LHCN-M2 (cell line): ENCODE data around the gene TMEM135. TPM values are rescaled to one million over a fixed set of nuclear protein-coding genes. Genes with fewer than 3 reads are reported as not detected.

Experiments used
- DNase-seq: peaks from one replicate; pipeline ENCODE4 v3.0.0-alpha.2; 2012; ENCODE audit warnings: low read depth
- total RNA-seq: library from RNA; depleted of rRNA; stranded (reverse); fragments of >200 nt; gene quantifications from 2 replicates; pipeline ENCODE4 v1.2.3, GENCODE V29; 2014

The TMEM135 gene
- total RNA-seq, 1 experiment from 2014 or later = 16.5 TPM

DNA sequence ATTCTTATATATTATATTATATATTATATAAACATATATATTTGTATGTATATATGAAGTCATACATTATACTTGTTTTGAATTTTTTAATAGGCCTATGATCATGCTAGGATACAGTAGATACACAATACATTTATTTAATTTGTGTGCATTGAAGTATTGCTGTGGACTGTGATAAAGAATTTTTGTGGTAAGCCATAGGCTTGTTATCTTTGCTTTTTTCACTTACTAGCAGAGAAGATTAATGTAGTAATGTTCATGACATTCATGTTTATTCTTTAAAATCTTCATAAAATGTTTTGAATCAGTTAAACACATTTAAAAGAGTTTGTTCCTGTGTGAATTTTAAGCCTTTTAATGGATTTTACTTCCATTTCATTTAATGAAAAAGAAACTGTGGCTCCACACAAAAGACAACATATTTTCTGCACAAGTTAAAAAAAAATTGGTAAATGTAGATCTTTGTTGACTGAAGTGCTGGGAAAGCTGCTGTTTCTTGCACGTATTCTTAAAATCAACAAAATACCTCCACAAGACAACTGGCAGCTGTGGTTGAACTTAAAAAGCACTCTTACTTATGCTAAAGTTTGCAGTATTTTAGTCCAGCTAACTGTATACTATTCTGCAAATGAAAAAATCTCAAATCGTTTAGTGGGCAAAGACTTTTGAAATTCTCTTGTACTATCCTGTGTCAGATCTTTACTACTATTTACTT is 156.2 kb downstream of the TMEM135 start:
- DNase-seq = no peak

DNA sequence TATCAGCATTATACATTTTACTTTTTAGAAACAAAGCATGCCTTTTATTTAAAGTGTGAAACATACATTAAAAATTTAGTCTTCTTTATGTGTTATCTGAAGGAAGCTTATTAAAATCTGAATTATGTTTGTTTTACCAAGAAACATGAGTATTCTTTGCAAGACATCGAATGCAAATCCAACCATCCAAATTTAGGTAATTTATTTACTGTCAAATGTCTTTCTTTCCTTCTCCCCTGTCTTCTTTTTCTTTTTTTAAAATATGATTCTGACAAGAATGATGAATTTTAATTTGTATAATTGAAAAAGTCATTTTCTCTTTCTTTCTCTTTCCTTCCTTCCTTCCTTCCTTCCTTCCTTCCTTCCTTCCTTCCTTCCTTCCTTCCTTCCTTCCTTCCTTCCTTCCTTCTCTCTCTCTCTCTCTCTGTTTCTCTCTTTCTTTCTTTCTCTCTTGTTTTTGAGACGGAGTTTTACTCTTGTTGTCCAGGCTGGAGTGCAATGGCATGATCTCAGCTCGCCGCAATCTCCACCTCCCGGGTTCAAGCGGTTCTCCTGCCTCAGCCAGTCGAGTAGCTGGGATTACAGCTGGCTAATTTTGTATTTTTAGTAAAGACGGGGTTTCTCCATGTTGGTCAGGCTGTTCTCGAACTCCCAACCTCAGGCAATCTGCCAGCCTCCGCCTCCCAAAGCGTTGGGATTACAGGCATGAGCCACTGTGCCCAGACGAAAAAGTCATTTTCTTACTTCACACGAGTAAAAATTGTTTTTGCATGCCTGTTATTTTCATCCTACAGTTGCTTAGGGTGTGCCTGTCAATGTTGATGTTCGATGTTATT is 157.5 kb downstream of the TMEM135 start:
- no peak for DNase-seq

DNA sequence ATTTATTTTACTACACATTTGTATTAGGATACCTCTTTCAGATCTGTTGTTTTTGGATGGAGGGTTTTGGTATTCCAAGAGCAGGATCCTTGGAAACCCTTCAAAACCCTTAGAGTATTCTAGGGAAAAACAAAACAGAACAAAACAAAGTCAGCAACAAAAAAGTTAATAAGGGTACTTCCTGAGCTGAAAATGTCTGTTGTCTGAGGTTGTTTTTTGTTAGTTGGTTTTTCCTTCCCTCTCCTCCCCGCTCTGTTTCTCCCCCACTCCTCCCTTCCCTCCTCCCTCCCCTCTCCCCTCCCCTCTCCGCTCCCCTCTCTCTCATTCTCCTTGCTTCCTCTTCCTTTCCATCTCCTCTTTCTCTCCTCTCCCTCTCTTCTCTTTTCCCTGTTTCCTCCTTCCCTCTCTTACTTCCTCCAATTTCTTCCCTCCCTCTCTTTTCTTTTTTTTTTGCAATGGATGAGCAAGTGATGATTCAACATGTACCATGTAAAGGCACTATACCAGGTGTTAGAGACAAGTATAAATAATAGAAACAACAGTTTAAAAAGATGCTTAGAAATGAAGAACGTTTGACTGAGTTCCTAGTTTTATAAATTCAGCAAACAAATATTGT is 160.6 kb downstream of the TMEM135 start:
- peak; percentile 45 for DNase-seq

DNA sequence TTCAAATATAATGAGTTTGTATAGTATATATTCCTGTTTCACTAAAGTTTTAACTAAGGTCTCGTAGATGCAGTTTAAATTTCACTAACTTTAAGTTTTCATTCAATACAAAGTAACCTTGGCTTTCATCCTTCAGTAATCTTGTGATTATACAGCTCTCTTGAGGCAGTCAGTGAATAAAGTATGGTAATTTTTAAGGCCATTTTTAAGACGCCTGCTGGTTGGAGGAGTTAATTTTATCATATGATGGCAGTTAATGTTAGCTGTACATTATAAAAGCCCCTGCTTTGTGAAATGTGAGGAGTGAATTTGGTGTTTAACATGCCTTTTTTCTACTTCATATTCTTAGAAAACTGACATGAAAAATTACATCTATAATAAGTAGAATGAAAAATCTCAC is 163.6 kb downstream of the TMEM135 start:
- no peak for DNase-seq

DNA sequence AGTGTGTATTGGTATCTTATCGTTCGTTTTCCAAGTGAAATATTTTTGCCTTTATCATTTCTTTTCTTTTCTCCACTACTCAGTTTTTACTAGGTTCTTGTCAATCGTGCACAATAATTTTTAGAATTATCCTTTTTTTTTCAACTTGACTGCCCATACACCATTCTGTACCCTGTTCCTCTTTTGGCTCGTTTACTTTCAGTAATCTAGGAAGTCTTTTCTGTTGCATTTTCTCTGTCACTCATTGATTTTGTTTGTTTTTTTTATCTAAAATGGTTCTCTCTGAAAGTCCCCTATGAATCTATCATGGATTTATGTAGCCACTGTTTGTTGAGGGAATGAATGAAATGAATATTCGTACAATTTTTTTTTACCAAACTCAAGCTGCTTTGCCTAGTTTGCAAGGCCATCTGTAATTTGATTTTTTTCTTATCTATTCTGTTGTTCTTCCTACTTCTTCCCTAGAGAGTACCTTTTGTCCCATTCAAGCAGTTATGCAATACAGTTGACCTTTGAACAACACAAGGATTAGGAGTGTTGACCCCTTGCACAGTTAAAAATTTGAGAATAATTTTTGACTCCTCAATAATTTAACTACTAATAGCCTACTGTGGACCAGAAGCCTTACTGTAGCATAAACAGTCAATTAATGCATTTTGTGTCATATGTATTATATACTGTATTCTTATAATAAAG is 166.3 kb downstream of the TMEM135 start:
- DNase-seq = no peak

DNA sequence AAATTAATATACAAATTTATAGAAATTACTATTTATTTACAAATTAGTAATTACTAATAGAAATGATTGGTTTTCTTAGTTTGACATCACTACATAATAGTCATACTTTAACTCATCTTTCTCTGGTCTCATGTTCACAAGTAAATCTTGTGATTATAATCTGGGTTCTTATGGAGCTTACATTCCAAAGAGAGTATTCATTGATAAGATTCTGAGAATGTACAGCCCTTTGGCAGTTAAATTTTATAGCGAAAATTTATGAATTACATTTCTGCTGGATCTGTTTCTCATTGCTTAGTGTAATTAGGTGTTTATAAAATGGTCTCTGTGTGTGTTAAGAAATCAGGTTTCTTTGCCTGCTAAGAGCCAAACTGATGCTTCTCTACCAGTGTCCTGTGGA is 175.2 kb downstream of the TMEM135 start:
- DNase-seq = no peak

DNA sequence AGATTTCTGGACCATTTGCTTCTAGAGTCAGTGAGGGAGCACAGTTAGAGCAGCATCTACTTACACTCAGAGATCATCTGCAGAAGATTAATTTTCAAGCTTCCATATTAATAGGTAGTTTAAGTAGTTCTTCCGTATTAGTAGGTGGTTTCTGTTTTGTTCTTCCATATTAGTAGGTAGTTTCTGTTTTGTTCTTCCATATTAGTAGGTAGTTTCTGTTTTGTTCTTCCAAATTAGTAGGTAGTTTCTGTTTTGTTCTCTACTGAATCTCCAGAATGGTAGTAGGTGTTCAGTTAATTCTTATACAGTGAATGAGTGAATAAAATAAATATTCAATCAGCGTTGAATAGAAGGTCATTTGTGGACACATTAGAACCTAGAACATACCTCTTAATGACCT is 175.7 kb downstream of the TMEM135 start:
- DNase-seq = no peak

DNA sequence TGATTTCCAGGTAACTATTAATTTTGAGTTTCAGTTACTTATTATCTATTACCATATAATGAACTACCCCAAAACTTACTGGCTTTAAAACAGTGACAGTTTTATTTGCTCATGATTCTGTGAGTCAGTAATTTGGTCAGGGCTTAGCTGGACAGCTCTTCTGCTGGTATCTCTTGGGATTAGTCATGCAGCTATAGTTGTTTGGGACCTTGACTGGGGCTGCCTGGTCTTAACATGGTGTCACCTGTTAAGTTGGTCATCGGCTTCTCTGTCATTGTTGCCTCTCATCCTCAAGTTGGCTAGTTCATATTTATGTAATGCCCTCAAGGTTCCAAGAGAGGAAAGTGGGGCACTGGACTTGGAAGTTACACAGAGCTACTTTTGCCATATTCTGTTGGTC is 177.5 kb downstream of the TMEM135 start:
- DNase-seq = peak; percentile 47

DNA sequence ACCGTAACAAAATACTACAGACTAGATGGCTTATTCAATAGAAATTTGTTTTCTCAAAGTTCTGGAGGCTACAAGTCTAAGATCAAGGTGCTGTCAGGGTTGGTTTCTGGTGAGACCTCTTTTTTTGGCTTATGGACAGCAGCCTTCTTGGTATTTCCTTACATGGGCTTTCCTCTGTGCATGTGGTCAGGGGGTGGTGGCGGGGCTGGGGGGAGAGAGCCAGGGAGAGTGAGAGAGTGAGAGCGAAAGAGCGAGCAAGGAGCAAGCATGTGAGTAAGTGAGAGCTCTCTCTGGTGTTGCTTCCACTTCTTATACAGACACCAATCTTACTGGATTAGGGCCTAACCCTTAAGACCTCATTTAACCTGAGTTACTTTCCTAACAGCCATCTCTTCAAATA is 181.5 kb downstream of the TMEM135 start:
- DNase-seq = no peak

DNA sequence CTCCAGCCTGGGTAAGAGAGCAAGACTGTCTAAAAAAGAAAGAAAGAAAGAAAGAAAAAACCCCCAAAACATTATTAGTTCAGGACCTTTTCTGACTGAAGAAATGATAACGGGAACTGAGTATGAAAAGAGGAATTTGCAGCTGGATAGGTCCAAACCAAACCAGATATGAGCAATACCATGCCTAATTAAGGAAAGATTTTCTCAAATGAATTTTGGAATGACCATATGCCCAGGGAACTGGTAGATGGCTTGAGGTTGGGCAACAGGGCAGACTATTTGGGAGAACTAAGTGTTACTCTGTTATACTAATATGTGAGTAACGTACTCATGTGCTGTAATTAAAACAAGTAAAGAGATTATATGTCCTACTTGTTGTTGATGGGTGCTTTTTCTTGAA is 186.1 kb downstream of the TMEM135 start:
- DNase-seq = peak; percentile 10

DNA sequence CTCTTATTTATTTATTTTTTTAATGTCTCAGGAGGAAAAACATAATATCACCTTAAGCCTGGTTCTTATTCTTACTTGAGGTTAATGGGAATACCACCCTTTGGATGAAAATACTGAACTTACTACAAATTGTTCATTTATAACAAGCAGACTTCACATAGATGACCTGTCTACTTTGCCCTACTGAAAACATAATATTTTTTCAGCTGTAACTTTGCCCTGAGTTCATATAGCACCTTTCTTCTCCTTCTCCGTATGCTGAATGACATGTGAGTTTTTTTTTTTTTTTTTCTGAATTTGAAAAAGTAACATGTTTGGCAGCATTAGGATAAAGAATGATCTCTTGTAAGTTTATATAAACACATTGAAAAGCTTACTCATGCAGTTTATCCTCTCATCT is 186.8 kb downstream of the TMEM135 start:
- DNase-seq = no peak

DNA sequence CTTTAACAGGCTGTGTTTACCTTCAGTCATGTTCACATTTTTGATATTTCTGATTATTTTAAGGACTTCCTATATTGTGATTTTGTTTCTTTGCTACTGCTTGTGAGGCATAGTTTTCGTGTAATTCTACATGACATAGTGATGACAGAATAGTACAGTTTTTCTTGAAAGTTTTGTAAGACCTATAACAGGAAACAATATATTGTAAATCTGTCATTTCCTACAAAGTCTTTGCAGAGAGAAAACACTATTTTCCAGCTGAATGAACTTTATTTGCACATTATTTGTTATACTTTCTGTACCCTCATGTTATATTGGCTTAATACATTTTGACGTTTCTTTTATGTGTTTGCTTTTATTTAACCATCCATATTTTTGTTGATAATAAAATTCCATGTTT is 191.1 kb downstream of the TMEM135 start:
- no peak for DNase-seq

DNA sequence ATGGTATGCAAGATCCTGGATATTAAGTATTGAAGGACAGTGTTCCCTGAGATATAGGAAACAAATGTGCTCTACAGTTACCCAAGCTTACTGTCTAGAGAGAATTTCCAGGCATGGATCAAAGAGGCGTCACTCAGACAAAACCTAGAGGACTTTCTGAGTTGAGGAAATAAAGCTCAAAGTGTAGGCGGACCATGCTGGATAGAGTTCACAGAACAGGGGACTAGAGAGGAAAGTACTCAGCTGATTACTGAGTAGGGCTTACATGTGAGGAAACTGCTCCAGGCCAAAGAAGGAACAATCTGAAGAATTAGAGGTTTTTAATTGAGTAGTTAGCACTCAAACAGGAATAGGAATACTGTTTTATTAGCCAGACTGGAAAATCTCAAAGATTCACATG is 193.3 kb downstream of the TMEM135 start:
- no peak for DNase-seq

DNA sequence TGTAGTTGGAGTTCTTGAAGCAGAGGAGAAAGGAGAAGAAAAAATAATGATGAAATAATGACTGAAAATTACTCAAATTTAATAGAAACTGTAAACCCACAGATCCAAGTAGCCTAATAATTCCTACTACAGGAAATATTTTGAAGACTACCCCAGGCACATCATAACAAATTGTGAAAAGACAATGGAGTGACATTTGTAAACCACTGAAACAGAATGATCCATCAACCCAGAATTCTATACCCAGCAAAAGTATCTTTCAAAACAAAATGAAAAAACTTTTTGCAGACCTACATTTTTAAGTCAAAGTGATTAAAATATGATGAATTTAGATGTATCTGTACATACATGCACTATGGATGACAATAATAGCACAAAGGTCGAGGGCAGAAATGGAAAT is 194.6 kb downstream of the TMEM135 start:
- no peak for DNase-seq

DNA sequence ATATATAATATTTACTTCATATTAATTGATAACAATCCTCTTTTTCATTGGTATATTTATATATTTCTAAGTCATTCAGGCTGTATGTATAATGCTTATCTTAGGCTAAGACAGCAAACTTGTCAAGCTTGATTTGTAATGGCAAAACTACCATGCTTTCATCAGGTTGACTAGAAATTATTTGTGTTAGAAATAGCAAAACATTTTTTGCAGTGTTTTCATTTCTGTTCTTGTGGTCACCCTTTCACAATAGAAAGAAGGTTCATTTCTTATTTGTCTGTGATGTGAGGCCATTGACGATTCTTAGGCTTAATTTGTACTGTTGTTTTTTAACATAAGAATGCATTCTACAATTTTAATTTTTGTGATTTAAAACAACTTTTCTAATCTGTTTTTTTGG is 197.6 kb downstream of the TMEM135 start:
- DNase-seq = no peak

DNA sequence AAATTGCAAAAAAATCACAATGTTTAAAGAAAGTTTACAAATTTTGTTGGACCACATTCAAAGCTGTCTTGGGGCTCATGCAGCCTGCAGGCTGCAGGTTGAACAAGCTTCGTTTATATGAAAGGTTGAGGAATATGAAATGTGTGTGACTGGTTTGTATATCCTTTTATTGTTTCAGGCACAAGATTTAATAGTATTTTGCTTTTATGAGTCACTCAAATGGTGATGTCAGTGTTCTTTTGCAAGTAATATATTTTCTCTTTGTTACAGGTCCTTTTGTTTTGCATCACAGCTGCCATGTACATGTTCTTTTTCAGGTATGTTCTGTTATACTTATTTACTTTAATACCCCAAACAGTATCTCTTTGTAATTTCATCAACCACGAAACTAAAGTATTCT is 198.6 kb downstream of the TMEM135 start:
- DNase-seq = no peak

DNA sequence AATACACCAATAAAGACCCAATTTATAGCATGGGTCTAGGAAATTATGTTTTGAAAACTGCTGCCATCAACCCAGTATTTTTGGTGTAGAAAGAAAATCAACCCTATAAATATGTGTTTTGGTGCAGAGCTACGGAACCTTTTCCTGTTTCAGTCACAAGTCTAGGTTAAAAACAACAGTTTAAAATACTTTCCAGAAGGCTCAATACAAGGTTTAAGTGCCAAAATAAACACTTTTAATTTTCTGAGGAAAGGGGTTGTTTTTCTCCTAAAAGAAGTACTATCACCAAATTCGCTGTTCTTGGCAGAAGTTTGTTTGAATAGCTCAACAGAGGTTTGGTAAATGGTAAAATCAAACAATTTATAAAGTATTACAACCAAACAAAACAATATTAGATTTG is 201.3 kb downstream of the TMEM135 start:
- DNase-seq = no peak

DNA sequence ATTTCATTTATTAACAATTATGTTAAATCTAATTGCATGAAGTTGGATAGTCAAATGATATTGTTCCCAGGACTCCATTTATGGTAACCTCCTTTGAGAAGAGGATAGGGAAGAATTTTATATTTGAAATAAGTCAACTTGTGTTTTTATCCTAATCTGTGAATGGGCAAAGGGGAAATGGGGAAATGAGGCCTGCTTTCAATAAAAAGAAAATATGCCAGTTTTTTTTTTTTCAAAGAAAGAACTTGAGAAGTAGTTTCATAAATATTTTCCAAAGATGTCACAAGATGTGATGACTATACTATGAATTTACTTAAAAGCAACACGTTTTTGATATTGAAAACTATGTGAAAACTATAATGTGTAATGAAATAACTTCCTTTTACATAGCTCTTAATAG is 201.8 kb downstream of the TMEM135 start:
- DNase-seq = no peak

DNA sequence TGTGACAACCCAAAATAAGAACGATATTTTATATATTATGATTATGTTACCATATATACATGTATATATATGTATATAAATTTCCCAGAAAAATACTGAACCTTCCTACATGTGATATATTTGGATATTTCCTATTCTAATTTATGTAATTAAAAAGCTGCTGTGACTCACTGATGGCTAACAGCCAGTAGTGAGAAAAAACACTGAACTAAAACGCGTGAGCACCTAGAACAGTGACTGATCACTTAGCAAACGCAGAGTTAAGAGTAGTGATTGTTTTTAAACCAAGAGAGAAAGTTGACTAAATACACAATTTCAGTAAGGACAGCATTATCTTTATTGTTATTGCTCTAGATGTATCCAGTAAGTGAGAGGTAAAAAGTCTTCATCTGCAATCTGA is 213.8 kb downstream of the TMEM135 start:
- no peak for DNase-seq

DNA sequence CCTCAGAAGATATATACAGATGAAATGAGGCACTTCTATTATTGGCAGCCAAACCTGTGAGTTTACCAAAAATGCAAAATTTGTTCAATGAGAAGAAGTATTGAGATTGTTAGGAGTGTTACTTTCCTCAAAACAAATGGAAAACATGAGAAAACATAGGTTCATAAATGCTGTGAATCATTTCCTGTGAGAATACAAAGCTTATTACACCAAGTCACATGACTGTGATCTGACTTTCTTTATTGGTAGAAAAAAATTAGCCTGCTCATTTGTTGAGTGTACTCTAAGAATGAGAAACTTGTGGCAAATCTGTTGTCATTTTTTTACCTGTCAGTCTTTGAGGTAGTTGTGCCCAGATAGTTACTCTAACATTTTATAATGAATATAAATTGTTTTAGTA is 215.1 kb downstream of the TMEM135 start:
- DNase-seq = peak; percentile 31

DNA sequence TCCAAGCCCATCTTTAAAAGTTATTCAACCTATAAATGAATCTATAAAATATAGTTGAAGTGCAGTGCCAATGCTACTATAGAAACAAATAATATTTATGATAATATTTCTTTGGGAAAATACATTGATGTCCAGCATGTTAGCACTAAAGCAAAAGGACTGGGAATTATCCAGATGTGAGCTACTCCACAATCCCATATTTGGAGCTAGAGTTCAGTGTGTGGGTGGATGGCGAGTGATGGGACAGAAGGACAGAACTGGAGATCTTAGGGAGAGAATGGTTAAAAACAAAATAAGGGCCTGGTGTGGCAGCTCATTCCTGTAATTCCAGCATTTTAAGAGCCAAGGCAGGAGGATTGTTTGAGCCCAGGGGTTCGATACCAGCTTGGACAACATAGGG is 216.8 kb downstream of the TMEM135 start:
- DNase-seq = no peak

DNA sequence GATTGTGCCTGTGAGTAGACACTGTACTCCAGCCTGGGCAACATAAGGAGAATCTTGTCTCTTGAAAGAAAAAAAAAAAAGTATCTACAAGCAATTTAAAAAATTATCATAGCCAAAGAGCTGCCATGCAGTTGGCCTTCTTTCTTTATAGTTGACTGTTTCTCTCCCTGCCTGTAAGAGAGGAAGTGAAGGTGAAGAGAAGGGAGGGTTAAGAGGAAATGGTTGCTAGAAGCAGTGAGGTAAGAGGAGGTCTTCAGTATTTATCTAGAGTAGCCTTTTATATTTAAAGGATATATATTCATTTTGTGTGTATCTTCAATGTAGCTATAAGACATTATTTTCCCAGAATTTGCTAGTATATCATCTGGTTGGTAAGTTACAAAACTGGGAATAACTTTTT is 217.9 kb downstream of the TMEM135 start:
- DNase-seq = no peak
